ENCODE data around the gene CFAP74.
"Not testable (repeated sequence)": the region's sequence is repeated elsewhere in the genome, so short reads cannot be mapped to it uniquely, and the experiment has no call there.

Gene CFAP74

DNA sequence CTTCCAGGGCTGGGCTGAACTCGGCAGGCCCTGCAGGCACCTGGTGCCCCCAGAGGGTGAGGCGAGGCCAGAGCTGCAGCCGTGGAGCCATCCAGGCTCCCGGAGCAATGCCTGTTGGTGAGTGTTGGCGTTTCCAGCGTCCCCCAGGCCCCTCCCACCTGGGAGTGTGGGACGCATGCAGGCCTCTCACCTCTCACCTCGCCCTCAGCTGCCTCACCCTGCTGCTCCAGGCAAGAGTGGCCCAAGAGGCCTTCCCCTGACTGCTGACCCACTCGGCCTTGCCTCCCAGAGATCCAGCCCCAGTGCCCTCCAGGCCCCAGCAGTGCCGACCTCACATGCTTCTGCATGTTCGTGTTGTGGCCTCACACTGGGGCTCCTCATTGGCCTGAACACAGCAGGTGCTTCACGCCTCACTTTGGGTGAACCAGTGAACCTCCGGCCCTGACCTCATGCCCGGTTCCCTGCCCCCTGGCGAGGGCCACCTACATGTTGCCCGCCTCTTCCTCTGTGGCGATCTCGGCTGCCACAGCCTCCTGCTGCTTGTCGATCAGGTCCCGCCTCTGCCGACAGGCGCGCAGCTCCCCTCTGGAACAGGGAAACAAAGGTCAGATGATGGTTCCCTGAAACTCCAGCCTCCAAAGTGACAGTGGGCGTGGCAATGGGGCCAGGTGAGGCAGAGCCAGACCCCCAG is 17.0 kb downstream of the CFAP74 start:
- no peak for DNase-seq

GRCh38 chr1:1985375-1986050 is 18.1 kb downstream of the CFAP74 start:
- DNase-seq = no peak

- no peak for DNase-seq
These were observed 19.0 kb downstream of the CFAP74 start for GRCh38 chr1:1984560-1985070.

GRCh38 chr1:1982379-1983232 is 21.0 kb downstream of the CFAP74 start:
- no peak for DNase-seq

DNA sequence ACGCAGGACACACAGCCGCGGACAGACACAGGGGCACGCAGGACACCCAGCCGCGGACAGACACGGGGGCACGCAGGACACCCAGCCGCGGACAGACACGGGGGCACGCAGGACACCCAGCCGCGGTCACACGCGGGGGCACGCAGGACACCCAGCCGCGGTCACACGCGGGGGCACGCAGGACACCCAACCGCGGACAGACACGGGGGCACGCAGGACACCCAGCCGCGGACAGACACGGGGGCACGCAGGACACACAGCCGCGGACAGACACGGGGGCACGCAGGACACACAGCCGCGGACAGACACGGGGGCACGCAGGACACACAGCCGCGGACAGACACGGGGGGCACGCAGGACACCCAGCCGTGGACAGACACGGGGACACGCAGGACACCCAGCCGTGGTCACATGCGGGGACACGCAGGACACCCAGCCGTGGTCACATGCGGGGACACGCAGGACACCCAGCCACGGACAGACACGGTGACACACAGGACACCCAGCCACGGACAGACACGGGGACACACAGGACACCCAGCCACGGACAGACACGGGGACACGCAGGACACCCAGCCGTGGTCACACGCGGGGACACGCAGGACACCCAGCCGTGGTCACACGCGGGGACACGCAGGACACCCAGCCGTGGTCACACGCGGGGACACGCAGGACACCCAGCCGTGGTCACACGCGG is 21.8 kb downstream of the CFAP74 start:
- DNase-seq = not testable (repeated sequence)

- no peak for DNase-seq
These were observed 22.5 kb downstream of the CFAP74 start for GRCh38 chr1:1981142-1981500.

DNA sequence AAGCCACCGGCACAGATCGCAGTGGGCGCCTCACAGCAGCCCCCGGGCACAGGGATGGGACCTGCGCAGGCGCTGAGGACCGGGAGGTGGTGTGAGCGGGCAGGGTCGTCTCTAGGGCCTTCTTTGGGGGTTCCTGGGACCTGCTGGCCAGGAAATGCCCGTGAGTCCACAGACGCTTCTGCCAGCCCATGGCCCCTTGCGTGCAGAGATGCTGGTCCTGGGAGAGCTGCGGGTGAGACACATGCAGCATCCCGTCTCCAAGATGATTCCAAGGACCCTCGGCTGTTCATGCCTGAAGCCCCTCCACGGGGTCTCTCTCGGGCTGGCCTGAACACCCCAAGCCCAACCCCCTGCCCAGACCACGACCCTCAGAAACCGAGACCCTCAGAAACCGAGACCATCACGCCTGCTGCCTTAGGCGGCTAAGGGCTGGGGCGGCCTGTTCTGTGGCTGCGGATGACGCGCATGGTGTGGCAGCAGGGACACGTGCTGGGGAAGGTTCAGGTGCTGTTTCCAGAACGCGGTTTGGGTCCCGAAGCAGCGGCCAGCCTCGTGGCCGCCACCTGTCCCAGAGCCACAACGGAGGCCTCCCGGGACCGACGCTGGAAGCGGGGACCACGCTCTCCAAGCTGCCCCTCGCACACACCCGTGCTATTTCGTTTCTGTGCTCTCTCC is 23.0 kb downstream of the CFAP74 start:
- DNase-seq = no peak

- no peak for DNase-seq
These were observed 24.0 kb downstream of the CFAP74 start for GRCh38 chr1:1979482-1980165.

GRCh38 chr1:1978690-1979481 is 24.7 kb downstream of the CFAP74 start:
- DNase-seq = not testable (repeated sequence)

GRCh38 chr1:1978108-1978507 is 25.5 kb downstream of the CFAP74 start:
- no peak for DNase-seq

DNA sequence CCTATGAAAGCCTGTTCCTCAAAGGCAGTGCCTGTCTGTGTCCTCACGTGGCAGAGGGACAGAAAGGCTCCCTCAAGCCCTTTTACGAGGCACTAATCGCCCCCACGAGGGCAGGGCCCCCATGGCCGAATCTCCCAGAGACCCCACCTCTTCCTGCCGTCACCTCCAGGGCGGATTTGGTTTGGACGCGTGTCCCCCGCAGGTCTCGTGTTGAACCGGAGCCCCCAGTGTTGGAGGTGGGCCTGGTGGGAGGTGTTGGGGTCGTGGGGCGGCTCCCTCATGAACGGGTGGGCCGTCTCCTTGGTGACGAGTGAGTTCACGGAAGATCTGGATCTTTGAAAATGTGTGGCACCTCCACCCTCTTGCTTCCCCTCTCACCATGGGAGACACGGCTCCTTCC is 27.6 kb downstream of the CFAP74 start:
- no peak for DNase-seq

DNA sequence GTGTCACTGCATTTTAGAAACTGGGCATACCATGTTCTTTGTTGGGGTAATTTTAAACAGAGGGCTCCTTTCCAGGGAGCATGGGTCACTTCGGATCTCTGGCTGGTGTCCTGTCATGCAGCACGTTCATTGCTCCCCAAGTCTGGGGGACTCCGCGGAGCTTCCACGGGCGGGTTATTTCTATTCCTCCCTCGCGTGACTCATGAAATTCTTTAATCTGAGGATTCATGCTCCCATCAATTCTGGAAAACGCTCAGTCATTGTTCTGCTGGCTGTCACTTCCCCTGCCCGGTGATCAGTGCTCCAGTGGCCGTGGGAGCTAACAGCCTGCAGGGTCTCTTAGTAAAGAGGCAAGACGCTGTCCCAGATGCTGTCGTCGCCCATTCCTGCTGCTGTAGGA is 28.1 kb downstream of the CFAP74 start:
- no peak for DNase-seq

- no peak for DNase-seq
These were observed 28.8 kb downstream of the CFAP74 start for GRCh38 chr1:1974834-1975233.

DNA sequence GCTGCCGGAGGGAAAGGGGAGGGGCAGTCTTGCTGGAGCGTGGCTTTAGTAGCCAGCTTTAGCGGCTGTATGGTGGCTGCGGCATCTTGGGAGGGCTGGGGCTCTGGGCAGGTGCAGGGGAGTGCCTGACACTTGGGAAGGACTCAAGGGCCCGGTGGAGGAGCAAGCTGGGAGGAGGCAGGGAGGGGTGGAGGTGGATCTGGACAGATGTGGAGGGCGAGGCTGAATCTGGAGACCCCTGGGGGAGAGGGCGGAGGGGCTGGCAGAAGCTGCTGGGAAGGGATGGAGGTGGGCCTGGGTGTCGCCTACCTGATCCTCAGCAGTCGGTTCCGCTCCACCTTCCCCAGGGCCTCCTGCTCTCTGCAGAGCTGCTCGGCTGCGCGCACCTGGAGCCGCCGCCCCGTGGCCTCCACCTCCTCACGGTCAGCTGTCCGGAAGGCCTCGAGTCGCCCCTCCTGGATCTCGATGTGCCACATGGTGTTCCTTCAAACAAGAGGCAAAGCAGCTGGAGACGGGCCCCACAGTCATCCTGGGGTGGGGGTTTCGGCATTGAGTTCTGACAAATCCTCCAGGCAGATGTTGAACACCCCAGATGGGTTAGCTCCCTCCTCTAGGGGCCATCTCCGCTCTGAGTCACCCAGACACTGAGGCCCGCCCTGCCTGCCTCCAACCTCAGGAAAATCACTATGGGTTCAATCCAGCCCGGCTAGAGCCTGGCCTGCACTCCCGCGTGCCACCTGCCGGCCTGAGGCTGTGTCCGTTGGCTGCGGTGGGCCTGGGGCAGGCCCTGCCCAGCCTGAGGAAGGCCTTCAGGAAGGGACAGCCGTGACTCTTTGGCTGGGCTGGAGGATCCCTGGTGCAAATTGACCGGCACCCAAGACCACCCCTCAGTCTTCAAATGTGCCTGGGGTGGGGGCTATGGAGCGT is 29.6 kb downstream of the CFAP74 start:
- no peak for DNase-seq

- DNase-seq = no peak
These were observed 30.4 kb downstream of the CFAP74 start for GRCh38 chr1:1972976-1973715.

GRCh38 chr1:1971688-1972087 is 31.9 kb downstream of the CFAP74 start:
- no peak for DNase-seq

- no peak for DNase-seq
These were observed 32.6 kb downstream of the CFAP74 start for GRCh38 chr1:1971017-1971416.

- DNase-seq = no peak
These were observed 33.5 kb downstream of the CFAP74 start for GRCh38 chr1:1969953-1970716.

Measured in GDM1 (cell line).